ENCODE measurements around the gene OTUB2. TPM values are rescaled to one million over a fixed set of nuclear protein-coding genes. Genes with fewer than 3 reads are reported as not detected.

Gene OTUB2
- total RNA-seq, 1 donor from 2014 or later, result 1.9 TPM

DNA sequence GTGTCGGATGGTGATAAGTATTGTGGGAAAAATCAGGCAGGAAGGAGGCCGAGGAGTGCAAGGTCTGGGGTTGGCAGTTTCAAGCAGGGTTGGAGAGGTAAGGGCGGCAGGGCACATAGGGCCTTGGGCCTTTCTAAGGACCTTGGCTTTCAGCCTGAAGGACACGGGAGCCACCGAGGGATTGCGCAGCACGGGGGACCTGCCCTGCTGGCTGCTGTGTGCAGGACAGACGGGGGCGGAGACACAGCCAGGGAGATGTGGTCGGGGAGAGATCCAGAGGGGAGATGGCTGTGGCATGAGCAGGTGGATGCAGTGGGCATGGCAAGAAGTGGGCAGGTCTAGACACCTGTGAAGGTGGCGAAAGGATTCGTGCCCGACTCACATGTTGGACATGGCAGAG lies 14.7 kb downstream of the OTUB2 start:
- no peaks in the 10 kb centered on the region for H3K4me1 Mint-ChIP-seq (ENCODE audit: low read depth)
- no peak for TF ChIP-seq CTCF (IDR thresholded peaks at IDR 0.05)
- H3K36me3 Mint-ChIP-seq (ENCODE audit: low read depth), result peaks cover 4% of the 10 kb centered on the region
- no peak overlapping the region for H3K4me3 Mint-ChIP-seq (ENCODE audit: unreplicated experiment)
- H3K9me3 Mint-ChIP-seq (ENCODE audit: low read depth), result no peaks in the 10 kb centered on the region
- H3K27ac Mint-ChIP-seq (ENCODE audit: unreplicated experiment), result no peak overlapping the region
- no peaks in the 10 kb centered on the region for H3K27me3 Mint-ChIP-seq (ENCODE audit: low read depth)
- no peak for DNase-seq (ENCODE audit: low spot score)

DNA sequence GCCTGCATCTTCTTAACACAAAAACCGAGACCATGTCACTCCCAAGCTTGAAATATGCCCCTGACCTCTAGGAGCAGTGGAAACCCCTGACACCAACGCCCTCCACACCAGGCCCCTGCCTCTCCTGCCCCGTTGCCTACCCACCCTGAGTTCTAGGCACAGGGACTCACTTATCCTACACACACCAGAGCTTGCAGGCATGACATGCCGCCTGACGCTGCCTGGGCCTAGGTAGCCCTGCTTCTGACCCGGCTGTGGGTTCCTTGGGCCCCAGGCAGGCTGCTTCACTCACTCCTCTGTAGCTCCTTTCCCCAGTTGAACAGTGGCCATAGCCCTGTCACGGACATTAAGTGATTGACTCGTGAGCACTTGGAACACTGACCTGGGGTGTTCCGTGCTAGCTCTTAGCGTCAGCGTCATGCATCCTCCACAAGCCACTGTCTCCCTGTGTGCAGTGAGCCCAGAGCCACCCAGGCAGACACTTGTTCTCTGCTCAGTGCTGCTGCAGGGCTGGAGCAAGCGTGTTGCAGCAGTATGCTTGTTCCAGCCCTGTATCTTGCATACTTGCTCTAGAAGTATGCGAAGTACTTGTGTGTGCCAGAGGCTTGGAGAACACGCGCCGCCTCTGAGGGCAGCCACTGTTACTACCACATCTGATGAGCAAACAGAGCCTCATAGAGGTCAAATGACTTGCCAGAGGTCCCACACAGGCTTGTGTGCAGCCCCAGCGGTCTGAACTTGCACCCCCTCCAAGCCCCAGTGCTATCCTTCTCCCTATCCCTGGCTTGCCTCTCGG lies 15.6 kb downstream of the OTUB2 start:
- no peaks in the 10 kb centered on the region for H3K9me3 Mint-ChIP-seq (ENCODE audit: low read depth)
- H3K27ac Mint-ChIP-seq (ENCODE audit: unreplicated experiment), result no peak overlapping the region
- no peak for DNase-seq (ENCODE audit: low spot score)
- no peaks in the 10 kb centered on the region for H3K4me1 Mint-ChIP-seq (ENCODE audit: low read depth)
- H3K36me3 Mint-ChIP-seq (ENCODE audit: low read depth), result peaks cover 4% of the 10 kb centered on the region
- no peaks in the 10 kb centered on the region for H3K27me3 Mint-ChIP-seq (ENCODE audit: low read depth)
- no peak overlapping the region for H3K4me3 Mint-ChIP-seq (ENCODE audit: unreplicated experiment)
- TF ChIP-seq CTCF (IDR thresholded peaks at IDR 0.05), result no peak

DNA sequence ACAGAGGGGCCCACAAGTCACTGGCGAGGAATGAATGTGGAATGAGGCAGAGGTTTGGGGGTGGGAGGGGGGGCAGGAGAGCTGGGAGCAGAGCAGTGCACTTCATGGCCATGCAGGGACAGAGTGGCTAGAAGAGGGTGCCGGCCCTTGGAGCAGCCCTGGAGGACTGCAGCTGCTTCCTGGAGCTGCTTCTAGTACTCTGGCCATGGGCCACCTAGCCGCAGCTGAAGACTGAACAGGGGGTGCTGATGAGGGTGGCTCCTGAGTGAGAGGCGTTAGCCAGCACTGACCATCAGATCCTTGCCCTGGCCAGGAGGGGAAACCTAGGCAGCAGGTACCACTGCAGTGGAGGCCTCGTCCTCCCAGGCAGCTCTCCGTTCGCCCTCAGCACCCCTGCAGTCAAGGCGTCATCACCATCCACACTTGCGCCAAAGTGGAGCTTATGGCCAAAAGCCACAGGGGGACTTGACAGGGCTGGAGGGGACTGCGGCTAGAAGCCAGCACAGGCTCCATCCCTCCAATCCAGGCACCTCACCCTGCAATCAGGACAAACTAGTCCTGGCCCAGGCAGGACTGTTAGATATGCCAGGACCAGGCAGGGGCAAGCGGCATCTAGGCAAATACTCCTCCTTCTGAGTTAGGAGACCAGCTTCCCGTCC lies 16.4 kb downstream of the OTUB2 start:
- TF ChIP-seq CTCF (IDR thresholded peaks at IDR 0.05), result no peak
- Mint-ChIP-seq H3K27ac (ENCODE audit: unreplicated experiment) (no peak overlapping the region), H3K27me3 (ENCODE audit: low read depth) (no peaks in the 10 kb centered on the region), H3K4me1 (ENCODE audit: low read depth) (no peaks in the 10 kb centered on the region), H3K9me3 (ENCODE audit: low read depth) (no peaks in the 10 kb centered on the region), H3K36me3 (ENCODE audit: low read depth) (peaks cover 4% of the 10 kb centered on the region), H3K4me3 (ENCODE audit: unreplicated experiment) (no peak overlapping the region)
- DNase-seq (ENCODE audit: low spot score), result no peak

DNA sequence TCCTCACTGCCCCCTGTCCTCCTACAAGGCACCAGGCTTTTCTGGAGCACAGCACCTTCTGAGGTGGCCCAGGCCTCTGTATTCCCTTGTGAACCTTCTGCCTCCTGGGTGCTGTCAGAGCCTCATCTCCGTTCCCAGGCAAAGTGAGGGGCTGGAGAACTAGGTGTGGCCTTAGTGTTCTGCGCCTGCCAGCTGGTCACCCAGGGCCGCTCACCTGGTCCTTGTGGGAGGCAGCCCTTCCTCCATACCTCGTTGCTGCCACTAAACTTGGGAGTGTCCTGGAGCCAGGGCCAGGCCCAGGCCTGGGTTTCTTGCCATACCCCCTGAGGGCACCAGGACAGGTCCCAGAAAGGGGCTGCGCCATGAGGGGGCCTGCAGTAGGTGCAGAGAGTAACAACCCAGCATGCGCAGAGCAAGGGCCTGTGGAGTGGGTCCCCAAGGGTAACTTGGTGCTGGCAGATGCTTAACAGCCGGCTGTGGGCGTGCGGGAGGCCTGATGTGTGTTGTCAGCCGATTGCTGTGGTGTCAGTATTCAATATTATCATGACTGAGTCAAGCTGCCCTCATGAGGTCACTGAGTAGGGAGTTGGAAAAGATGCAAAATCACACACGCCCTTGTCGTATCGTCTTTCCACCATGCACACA lies 17.1 kb downstream of the OTUB2 start:
- no peak overlapping the region for H3K4me3 Mint-ChIP-seq (ENCODE audit: unreplicated experiment)
- no peak for TF ChIP-seq CTCF (IDR thresholded peaks at IDR 0.05)
- no peaks in the 10 kb centered on the region for H3K27me3 Mint-ChIP-seq (ENCODE audit: low read depth)
- H3K36me3 Mint-ChIP-seq (ENCODE audit: low read depth), result peaks cover 6% of the 10 kb centered on the region
- H3K4me1 Mint-ChIP-seq (ENCODE audit: low read depth), result no peaks in the 10 kb centered on the region
- no peak for DNase-seq (ENCODE audit: low spot score)
- no peaks in the 10 kb centered on the region for H3K9me3 Mint-ChIP-seq (ENCODE audit: low read depth)
- no peak overlapping the region for H3K27ac Mint-ChIP-seq (ENCODE audit: unreplicated experiment)

DNA sequence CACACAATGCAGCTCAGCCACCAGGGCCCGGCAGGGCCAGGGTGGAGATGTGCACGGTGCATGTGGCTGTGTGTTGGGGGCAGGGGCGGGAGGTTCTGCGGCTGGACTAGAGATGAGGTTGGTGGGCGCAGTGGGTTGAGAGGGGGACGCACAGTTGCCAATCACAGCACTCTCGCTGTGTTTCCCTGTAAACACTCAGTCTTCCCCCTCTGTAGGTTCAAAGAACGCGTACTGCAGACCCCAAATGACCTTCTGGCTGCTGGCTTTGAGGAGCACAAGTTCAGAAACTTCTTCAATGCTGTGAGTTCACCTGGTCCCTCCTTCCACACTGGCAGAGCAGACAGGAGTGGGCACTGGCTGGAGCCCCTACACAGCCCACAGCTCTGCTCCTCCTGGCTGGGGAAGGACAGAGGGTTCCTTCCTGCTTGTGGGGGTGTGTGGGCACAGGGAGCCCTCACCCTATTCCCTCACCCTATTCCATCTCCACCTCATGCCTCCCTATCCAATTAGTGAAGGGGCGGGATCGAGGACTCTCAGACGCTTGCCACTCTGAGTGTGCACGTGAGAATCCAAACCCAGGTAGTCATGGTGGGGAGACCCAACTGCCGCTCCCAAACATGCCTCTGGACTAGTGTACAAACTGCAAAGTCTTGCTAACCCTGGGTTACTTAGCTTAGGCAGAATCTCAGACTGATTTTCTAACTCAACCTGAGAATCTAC lies 17.8 kb downstream of the OTUB2 start:
- TF ChIP-seq CTCF (IDR thresholded peaks at IDR 0.05), result no peak
- Mint-ChIP-seq H3K4me3 (ENCODE audit: unreplicated experiment) (no peak overlapping the region), H3K27ac (ENCODE audit: unreplicated experiment) (no peak overlapping the region), H3K27me3 (ENCODE audit: low read depth) (no peaks in the 10 kb centered on the region), H3K36me3 (ENCODE audit: low read depth) (peaks cover 9% of the 10 kb centered on the region), H3K4me1 (ENCODE audit: low read depth) (no peaks in the 10 kb centered on the region), H3K9me3 (ENCODE audit: low read depth) (no peaks in the 10 kb centered on the region)
- DNase-seq (ENCODE audit: low spot score), result no peak
